KMS-11 (cell line): ENCODE measurements around the gene ZNF324B.

Source experiments
- H2AFZ ChIP-seq: fragments of 200-600 bp; sonication (generic); 2 replicates; pipeline ENCODE4 v1.6.1; 2016; ENCODE audit warnings: antibody characterized with exemption, mixed run types, low read depth
- H3K27ac ChIP-seq: fragments of 200-600 bp; sonication (generic); 2 replicates; pipeline ENCODE4 v1.6.1; 2016; ENCODE audit warnings: mild to moderate bottlenecking, mixed run types
- H3K27me3 ChIP-seq: fragments of 200-600 bp; sonication (generic); 2 replicates; pipeline ENCODE4 v1.6.1; 2017; ENCODE audit warnings: mild to moderate bottlenecking, low read depth, mixed run types, moderate library complexity; ENCODE audit not compliant: insufficient read depth
- H3K36me3 ChIP-seq: fragments of 200-600 bp; sonication (generic); 2 replicates; pipeline ENCODE4 v1.6.1; 2017; ENCODE audit warnings: mild to moderate bottlenecking, mixed run types; ENCODE audit not compliant: insufficient read depth
- H3K4me1 ChIP-seq: fragments of 200-600 bp; sonication (generic); 2 replicates; pipeline ENCODE4 v1.6.1; 2016; ENCODE audit warnings: mild to moderate bottlenecking, low read depth, mixed run types; ENCODE audit not compliant: poor library complexity, severe bottlenecking
- H3K4me2 ChIP-seq: fragments of 200-600 bp; sonication (generic); 2 replicates; pipeline ENCODE4 v1.7.0; 2016; ENCODE audit warnings: mild to moderate bottlenecking, mixed run types
- H3K4me3 ChIP-seq: fragments of 200-600 bp; sonication (generic); IDR thresholded peaks from 2 replicates; pipeline ENCODE4 v1.6.1; 2017; ENCODE audit warnings: low read depth, low read length, mixed read lengths; ENCODE audit not compliant: insufficient read depth
- H3K79me2 ChIP-seq: fragments of 200-600 bp; sonication (generic); 2 replicates; pipeline ENCODE4 v1.6.1; 2016; ENCODE audit warnings: low read depth, mixed run types; ENCODE audit not compliant: insufficient read depth
- H3K9ac ChIP-seq: fragments of 200-600 bp; sonication (generic); 2 replicates; pipeline ENCODE4 v1.6.1; 2016; ENCODE audit warnings: mild to moderate bottlenecking, mixed run types
- H4K20me1 ChIP-seq: fragments of 200-600 bp; sonication (generic); 2 replicates; pipeline ENCODE4 v1.6.1; 2016; ENCODE audit warnings: mild to moderate bottlenecking, mixed run types; ENCODE audit not compliant: insufficient read depth
- TF ChIP-seq, protein P1 (sequence below): fragments of 200-600 bp; sonication (generic); conservative IDR thresholded peaks from 2 replicates; pipeline ENCODE4 v1.6.1; 2017; ENCODE audit warnings: low read depth, mild to moderate bottlenecking, antibody characterized with exemption, low read length, moderate library complexity, mixed read lengths

Gene ZNF324B

GRCh38 chr19:58473775-58474174, 22.4 kb downstream of the ZNF324B start:
- peaks cover 16% of the 10 kb centered on the region for H3K4me1 ChIP-seq
- H3K4me3 ChIP-seq = no peak overlapping the region
- no peak overlapping the region for H3K9ac ChIP-seq
- TF ChIP-seq, protein P1, sequence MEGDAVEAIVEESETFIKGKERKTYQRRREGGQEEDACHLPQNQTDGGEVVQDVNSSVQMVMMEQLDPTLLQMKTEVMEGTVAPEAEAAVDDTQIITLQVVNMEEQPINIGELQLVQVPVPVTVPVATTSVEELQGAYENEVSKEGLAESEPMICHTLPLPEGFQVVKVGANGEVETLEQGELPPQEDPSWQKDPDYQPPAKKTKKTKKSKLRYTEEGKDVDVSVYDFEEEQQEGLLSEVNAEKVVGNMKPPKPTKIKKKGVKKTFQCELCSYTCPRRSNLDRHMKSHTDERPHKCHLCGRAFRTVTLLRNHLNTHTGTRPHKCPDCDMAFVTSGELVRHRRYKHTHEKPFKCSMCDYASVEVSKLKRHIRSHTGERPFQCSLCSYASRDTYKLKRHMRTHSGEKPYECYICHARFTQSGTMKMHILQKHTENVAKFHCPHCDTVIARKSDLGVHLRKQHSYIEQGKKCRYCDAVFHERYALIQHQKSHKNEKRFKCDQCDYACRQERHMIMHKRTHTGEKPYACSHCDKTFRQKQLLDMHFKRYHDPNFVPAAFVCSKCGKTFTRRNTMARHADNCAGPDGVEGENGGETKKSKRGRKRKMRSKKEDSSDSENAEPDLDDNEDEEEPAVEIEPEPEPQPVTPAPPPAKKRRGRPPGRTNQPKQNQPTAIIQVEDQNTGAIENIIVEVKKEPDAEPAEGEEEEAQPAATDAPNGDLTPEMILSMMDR = no peak
- no peaks in the 10 kb centered on the region for H4K20me1 ChIP-seq
- H2AFZ ChIP-seq = no peak overlapping the region
- H3K79me2 ChIP-seq = peaks cover 4% of the 10 kb centered on the region; the same call in 1 of the 2 replicates
- H3K27me3 ChIP-seq = no peaks in the 10 kb centered on the region
- peaks cover 5% of the 10 kb centered on the region; the same call in 1 of the 2 replicates for H3K36me3 ChIP-seq
- no peak overlapping the region for H3K27ac ChIP-seq
- H3K4me2 ChIP-seq = no peak overlapping the region

- Histone ChIP-seq H3K4me2 (peak overlapping the region; percentile 76), H3K27me3 (no peaks in the 10 kb centered on the region), H3K36me3 (peaks cover 5% of the 10 kb centered on the region; the same call in 1 of the 2 replicates), H3K79me2 (no peaks in the 10 kb centered on the region), H4K20me1 (no peaks in the 10 kb centered on the region), H3K4me1 (peaks cover 16% of the 10 kb centered on the region), H3K4me3 (no peak overlapping the region), H3K27ac (no peak overlapping the region), H2AFZ (no peak overlapping the region), H3K9ac (no peak overlapping the region)
- TF ChIP-seq, protein P1 = no peak
Measured at GRCh38 chr19:58474291-58474996, 23.0 kb downstream of the ZNF324B start.

DNA sequence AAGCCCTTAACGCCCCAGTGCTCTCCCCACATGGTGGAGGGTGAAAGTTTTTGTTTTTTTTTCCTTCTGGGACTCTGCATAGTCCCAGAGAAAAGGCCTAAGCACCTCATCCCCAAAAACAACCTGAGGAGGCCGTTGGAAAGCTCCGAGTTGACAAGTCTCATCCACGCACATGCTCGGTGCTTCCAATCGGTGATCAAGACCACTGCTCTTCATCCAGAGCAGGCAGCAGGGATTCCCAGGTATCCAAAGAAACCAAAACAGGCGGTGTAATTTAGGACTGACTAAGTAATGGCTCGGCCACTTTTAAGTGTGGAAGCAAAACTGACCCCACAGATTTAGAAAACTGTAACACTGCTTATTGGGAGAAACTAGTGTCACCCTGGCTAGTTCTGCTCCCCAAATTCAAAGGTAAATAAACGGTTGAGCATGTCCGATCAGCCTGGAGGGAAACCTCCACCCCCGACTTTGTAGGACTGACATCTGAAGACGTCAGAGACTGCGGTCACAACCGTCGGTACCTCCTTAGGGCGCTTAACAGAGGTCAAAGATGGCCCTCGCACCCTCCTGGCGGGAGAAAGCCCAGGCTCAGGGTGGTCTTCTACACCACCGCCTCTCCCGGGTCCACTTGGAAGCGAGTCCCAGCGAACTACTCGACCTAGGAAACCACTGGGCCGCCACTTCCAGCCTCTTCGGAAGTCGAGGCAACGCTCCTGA, 23.7 kb downstream of the ZNF324B start:
- no peaks in the 10 kb centered on the region for H3K27me3 ChIP-seq
- H3K9ac ChIP-seq = peak overlapping the region; percentile 49; the same call in 1 of the 2 replicates
- no peaks in the 10 kb centered on the region for H4K20me1 ChIP-seq
- H3K4me1 ChIP-seq = peaks cover 16% of the 10 kb centered on the region
- no peak overlapping the region for H3K4me3 ChIP-seq
- peaks cover 5% of the 10 kb centered on the region; the same call in 1 of the 2 replicates for H3K36me3 ChIP-seq
- peak overlapping the region; percentile 66 for H2AFZ ChIP-seq
- TF ChIP-seq, protein P1 = no peak
- H3K27ac ChIP-seq = peak overlapping the region; percentile 21
- no peaks in the 10 kb centered on the region for H3K79me2 ChIP-seq
- H3K4me2 ChIP-seq = peak overlapping the region; percentile 76

- H3K4me3 ChIP-seq = no peak within 1 kb of the TSS
- H3K4me1 ChIP-seq = peaks cover 16% of the 10 kb centered on the region
- H3K36me3 ChIP-seq = peaks cover 5% of the 10 kb centered on the region; the same call in 1 of the 2 replicates
- H3K27ac ChIP-seq = peak within 1 kb of the TSS; percentile 21
- no peaks in the 10 kb centered on the region for H3K79me2 ChIP-seq
- H2AFZ ChIP-seq = peak within 1 kb of the TSS; percentile 66
- H3K9ac ChIP-seq = peak within 1 kb of the TSS; percentile 49
- TF ChIP-seq, protein P1 = no peak
- H3K27me3 ChIP-seq = no peaks in the 10 kb centered on the region
- H4K20me1 ChIP-seq = no peaks in the 10 kb centered on the region
- H3K4me2 ChIP-seq = peak within 1 kb of the TSS; percentile 76
Measured at GRCh38 chr19:58475714-58476497, 24.5 kb downstream of the ZNF324B start, which contains the start of gene ZNF446. Gene ZNF446 (plus strand): TSS chr19:58476352. CDS start chr19:58477219, 867 bp downstream.
